Fibroblast of villous mesenchyme (primary cell): Measurements from ENCODE around the gene GNPDA1. TPM values are rescaled to one million over a fixed set of nuclear protein-coding genes. Genes with fewer than 3 reads are reported as not detected.
A peak's percentile ranks its signal among the peaks of the same experiment; 100 is the strongest.

Experiments used
- DNase-seq: peaks from one replicate; pipeline ENCODE4 v3.0.0-alpha.2; 2010; ENCODE audit warnings: low read depth
- H3K4me3 ChIP-seq: 2 replicates; pipeline ENCODE4 v1.5.1; 2011; ENCODE audit warnings: low read depth, mild to moderate bottlenecking, low read length
- total RNA-seq: library from RNA; depleted of rRNA; stranded (reverse); fragments of >200 nt; gene quantifications from 2 replicates; pipeline ENCODE4 v1.2.3, GENCODE V29; 2012
- TF ChIP-seq, protein P1 (sequence below): IDR thresholded peaks from 2 replicates; pipeline ENCODE4 v1.5.1; 2012; ENCODE audit warnings: low read depth, mild to moderate bottlenecking, low read length; ENCODE audit not compliant: insufficient read depth

Gene GNPDA1
- total RNA-seq, 1 donor, result 59.6 TPM

DNA sequence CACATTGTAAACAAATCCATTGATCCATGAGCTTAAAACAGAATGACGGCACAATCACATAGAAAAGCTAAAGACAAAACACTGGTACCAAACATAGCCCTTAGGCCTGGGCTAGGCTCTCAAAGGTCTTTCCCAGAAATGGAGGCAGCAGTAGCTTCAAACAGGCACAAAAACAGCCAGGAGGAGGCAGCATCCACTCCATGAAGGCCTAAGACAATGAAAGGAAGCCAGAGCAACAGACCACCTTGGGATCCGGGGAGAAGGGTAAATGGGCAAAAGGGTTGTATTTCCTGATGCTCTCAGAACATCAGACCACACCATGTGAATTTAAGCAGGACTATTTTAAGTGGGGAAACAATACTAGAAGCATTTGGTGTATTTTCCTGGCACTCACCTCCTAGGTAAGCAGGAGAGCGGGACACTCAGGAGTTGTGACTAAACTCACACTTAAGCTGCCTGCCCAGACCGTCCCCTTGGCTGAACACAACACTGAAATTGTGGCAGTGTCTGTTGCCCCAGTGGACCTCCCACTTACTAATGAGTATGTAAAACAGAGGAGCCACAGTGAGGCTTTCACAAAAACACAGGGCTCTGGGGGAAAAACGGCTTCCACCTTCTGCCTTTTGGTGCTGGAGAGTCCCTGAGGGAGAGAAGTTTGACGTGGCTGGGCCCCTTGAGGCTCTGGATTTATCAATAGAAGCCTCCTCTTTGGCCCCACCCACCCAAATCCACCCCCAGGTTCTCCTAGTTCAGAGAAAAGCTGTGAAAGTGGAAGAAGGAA is 11.9 kb downstream of the GNPDA1 start:
- H3K4me3 ChIP-seq, result no peak overlapping the region
- no peak for DNase-seq
- TF ChIP-seq, protein P1, sequence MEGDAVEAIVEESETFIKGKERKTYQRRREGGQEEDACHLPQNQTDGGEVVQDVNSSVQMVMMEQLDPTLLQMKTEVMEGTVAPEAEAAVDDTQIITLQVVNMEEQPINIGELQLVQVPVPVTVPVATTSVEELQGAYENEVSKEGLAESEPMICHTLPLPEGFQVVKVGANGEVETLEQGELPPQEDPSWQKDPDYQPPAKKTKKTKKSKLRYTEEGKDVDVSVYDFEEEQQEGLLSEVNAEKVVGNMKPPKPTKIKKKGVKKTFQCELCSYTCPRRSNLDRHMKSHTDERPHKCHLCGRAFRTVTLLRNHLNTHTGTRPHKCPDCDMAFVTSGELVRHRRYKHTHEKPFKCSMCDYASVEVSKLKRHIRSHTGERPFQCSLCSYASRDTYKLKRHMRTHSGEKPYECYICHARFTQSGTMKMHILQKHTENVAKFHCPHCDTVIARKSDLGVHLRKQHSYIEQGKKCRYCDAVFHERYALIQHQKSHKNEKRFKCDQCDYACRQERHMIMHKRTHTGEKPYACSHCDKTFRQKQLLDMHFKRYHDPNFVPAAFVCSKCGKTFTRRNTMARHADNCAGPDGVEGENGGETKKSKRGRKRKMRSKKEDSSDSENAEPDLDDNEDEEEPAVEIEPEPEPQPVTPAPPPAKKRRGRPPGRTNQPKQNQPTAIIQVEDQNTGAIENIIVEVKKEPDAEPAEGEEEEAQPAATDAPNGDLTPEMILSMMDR, result peak; percentile 29

DNA sequence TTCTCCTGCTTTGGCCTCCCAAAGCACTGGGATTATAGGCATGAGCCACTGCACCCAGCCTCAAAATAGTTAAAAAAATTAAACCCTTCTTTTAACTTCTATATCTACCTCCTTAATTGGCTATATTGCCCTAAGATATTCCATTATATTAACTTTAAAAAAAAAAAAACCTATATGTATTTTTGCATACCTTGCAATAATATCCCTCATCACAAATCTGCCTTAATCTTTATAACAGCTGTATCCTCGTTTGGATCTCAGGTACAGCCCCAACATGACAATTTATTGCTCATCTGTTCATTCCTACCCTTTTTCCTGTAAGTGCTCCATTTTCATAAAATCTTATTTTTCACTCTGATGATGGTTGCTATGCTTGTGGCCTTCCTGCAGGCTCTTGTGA is 12.7 kb downstream of the GNPDA1 start:
- H3K4me3 ChIP-seq, result no peak overlapping the region
- TF ChIP-seq, protein P1, result no peak
- no peak for DNase-seq

DNA sequence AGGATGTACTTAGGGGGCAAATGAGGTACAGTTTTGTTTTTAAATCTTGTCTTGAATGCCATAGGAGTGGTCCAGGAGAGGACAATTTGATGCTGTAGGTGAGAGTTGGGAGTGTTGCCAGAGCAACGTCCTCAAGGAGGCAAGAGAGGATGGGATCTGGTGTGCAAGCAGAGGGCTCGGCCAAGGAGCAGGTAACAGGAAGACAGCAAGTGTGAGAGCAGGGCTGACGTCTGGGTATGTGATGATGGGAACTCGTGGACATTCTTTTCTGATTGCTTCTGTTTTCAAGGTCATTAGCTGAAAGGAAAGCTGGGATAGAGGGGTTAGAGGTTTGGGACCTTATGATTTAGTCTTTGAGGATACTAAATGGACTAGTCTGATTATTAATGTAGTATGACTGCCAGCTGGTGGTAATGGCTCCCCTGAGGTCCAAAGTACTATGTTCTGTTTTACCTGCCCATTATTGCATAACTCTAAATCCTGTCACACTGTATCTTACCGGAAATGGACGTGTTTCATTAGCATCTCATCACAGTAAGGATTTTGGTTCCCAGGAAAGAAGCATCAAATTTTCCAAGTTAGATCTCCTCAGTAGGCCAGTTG is 15.4 kb downstream of the GNPDA1 start:
- TF ChIP-seq, protein P1, result no peak
- H3K4me3 ChIP-seq, result no peak overlapping the region
- DNase-seq, result no peak

DNA sequence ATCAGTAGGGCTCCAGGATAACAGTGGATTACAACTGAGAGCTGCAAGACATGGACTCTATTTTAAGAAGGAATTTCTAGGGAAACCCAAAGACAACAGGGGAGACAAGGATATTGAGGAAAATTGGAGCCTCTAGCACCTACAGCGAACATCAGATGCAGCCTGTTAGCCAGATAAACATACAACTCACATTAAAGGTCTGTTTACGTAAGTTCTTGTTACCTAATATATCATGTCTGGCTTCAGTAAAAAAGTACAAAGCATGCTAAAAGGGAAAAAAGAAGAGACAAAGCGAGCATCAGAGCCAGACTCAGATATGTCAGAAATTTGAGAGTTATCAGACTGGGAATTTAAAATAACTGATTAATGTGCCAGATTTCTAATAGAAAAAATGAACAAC is 17.2 kb downstream of the GNPDA1 start:
- H3K4me3 ChIP-seq, result no peak overlapping the region
- no peak for DNase-seq
- TF ChIP-seq, protein P1, result no peak

DNA sequence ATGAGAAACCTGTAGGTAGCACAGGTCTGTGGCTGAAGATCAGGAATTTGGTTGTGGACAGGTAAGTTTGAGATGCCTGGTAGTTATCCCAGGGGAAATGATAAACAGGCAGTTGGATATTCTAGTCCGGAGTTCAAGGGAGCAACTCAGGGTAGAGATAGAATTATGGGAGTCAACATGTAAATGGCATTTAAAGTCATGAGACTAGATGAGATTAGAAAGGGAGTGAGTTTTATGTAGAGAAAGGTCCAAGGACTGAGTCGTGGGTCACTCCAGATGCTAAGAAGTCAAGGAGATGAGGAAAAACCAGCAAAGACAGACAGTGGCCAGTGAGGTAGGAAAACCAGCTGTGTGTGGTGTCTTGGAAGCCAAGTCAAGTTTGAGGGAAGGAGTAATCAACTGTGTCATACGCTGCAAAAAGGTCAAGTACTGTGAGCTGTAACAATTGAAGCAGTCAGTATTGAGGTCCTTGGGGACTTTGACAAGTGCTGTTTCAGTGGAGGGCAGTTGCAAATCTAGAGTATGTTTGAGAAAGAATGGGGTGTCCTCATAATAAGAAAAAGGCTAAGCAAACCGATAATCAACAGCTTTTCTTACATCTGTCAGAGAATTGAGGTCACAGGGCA is 18.2 kb downstream of the GNPDA1 start:
- TF ChIP-seq, protein P1, result no peak
- DNase-seq, result no peak
- no peak overlapping the region for H3K4me3 ChIP-seq

DNA sequence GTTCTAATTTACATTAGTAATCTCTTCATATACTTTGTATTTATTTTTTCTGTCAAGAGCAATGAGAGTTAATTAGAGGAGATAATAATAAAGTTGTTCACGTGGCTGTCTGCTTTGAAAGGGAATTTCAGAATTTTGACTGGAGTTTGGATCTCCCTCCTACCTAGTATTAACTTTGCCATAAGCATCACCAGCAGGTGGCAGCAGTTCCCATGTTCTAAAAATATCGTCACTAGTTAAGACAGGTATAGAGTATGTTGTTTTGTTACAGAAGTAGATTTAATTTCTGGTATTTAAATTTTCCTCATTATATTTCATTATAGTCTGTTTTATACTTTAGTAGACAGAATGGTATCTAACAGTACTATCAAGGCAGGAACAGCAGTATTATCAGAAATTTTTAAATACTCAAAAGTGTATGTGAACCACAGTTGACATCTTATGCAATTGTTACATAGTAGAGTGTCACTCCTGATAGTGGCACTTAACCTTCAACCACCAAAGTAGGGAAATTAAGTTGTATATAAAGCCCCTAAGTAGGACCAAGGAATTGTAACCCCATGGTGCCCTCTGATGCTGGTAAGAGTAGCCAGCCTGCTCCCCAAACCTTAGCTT is 20.4 kb downstream of the GNPDA1 start:
- H3K4me3 ChIP-seq, result no peak overlapping the region
- TF ChIP-seq, protein P1, result peak; percentile 71
- DNase-seq, result peak; percentile 67
